ENCODE measurements around the gene ACACA. TPM values are rescaled to one million over a fixed set of nuclear protein-coding genes. Genes with fewer than 3 reads are reported as not detected.

ACACA gene
- total RNA-seq, 2 donors from 2014 or later = 8.6 to 10.2 TPM

- no peaks in the 10 kb centered on the region for H3K4me1 ChIP-seq
- H3K27me3 ChIP-seq = no peaks in the 10 kb centered on the region
- H3K9me3 ChIP-seq = no peaks in the 10 kb centered on the region
- TF ChIP-seq CTCF (IDR thresholded peaks at IDR 0.05) = no peak
- peaks cover 14% of the 10 kb centered on the region for H3K36me3 ChIP-seq
- no peak overlapping the region for H3K27ac ChIP-seq
- no peak overlapping the region for H3K4me3 ChIP-seq
- no peak for DNase-seq (ENCODE audit: low spot score)
These were observed 184.8 kb downstream of the ACACA start for GRCh38 chr17:37221865-37222264.

GRCh38 chr17:37220607-37220953 lies 186.1 kb downstream of the ACACA start:
- no peak overlapping the region for H3K4me3 ChIP-seq
- no peaks in the 10 kb centered on the region for H3K27me3 ChIP-seq
- peaks cover 7% of the 10 kb centered on the region for H3K36me3 ChIP-seq
- DNase-seq (ENCODE audit: low spot score) = no peak
- peak in 1 of 2 donors; percentile 42 for TF ChIP-seq CTCF (IDR thresholded peaks at IDR 0.05)
- no peaks in the 10 kb centered on the region for H3K4me1 ChIP-seq
- H3K27ac ChIP-seq = no peak overlapping the region
- H3K9me3 ChIP-seq = no peaks in the 10 kb centered on the region

GRCh38 chr17:37219876-37220606 lies 186.6 kb downstream of the ACACA start:
- Histone ChIP-seq H3K9me3 (no peaks in the 10 kb centered on the region), H3K36me3 (peaks cover 3% of the 10 kb centered on the region), H3K27me3 (no peaks in the 10 kb centered on the region), H3K27ac (no peak overlapping the region), H3K4me1 (no peaks in the 10 kb centered on the region), H3K4me3 (no peak overlapping the region)
- no peak for DNase-seq (ENCODE audit: low spot score)
- TF ChIP-seq CTCF (IDR thresholded peaks at IDR 0.05) = no peak

GRCh38 chr17:37218849-37219248 lies 187.8 kb downstream of the ACACA start:
- no peaks in the 10 kb centered on the region for H3K9me3 ChIP-seq
- H3K27me3 ChIP-seq = no peaks in the 10 kb centered on the region
- no peak overlapping the region for H3K4me3 ChIP-seq
- no peaks in the 10 kb centered on the region for H3K4me1 ChIP-seq
- DNase-seq (ENCODE audit: low spot score) = no peak
- H3K27ac ChIP-seq = no peak overlapping the region
- H3K36me3 ChIP-seq = peaks cover 8% of the 10 kb centered on the region
- no peak for TF ChIP-seq CTCF (IDR thresholded peaks at IDR 0.05)

- H3K27ac ChIP-seq = no peak overlapping the region
- no peak for DNase-seq (ENCODE audit: low spot score)
- no peaks in the 10 kb centered on the region for H3K4me1 ChIP-seq
- TF ChIP-seq CTCF (IDR thresholded peaks at IDR 0.05) = no peak
- no peaks in the 10 kb centered on the region for H3K9me3 ChIP-seq
- peaks cover 4% of the 10 kb centered on the region for H3K36me3 ChIP-seq
- no peaks in the 10 kb centered on the region for H3K27me3 ChIP-seq
- H3K4me3 ChIP-seq = no peak overlapping the region
These were observed 192.2 kb downstream of the ACACA start for GRCh38 chr17:37214416-37214815.

- no peaks in the 10 kb centered on the region for H3K4me1 ChIP-seq
- no peak for DNase-seq (ENCODE audit: low spot score)
- no peak for TF ChIP-seq CTCF (IDR thresholded peaks at IDR 0.05)
- no peak overlapping the region for H3K27ac ChIP-seq
- no peaks in the 10 kb centered on the region for H3K9me3 ChIP-seq
- peaks cover 4% of the 10 kb centered on the region for H3K36me3 ChIP-seq
- no peaks in the 10 kb centered on the region for H3K27me3 ChIP-seq
- no peak overlapping the region for H3K4me3 ChIP-seq
These were observed 192.7 kb downstream of the ACACA start for GRCh38 chr17:37213927-37214326.

Data from right atrium auricular region (tissue), 2 donors.